DOHH2 (cell line): Measurements from ENCODE around the gene CCDC78.

ENCODE experiments used
- CTCF ChIP-seq: fragments of 200-600 bp; sonication (generic); IDR thresholded peaks from one replicate; pipeline ENCODE4 v1.5.1; 2014; ENCODE audit warnings: antibody characterized with exemption, mild to moderate bottlenecking, low read depth, low read length; ENCODE audit not compliant: poor library complexity, severe bottlenecking
- EZH2phosphoT487 ChIP-seq: fragments of 200-600 bp; sonication (generic); IDR thresholded peaks from 2 replicates; pipeline ENCODE4 v1.6.1; 2017; ENCODE audit warnings: borderline replicate concordance, mild to moderate bottlenecking, antibody characterized with exemption, low read length, moderate library complexity, mixed read lengths

- TF ChIP-seq CTCF = no peak
- no peak for TF ChIP-seq EZH2phosphoT487
Measured at GRCh38 chr16:732332-732731, 6.1 kb upstream of the CCDC78 start.
